BJ (cell line): Measurements from ENCODE around the gene TSPAN10. TPM values are rescaled to one million over a fixed set of nuclear protein-coding genes. Genes with fewer than 3 reads are reported as not detected.

Source experiments
- CTCF ChIA-PET: fragments of 350-600 bp; formaldehyde crosslinking; extraction: SDS; loops from one replicate; lab custom pipeline; 2021; ENCODE audit warnings: antibody characterized with exemption, inconsistent platforms; lab: Yijun Ruan, JAX
- POLR2A ChIA-PET: fragments of 300-600 bp; sonication (Branson Sonifier 250); formaldehyde crosslinking; extraction: SDS; loops from one replicate; lab custom pipeline; 2021; ENCODE audit warnings: antibody characterized with exemption; lab: Charles Lee
- DNase-seq: peaks from one replicate; pipeline ENCODE4 v3.0.0-alpha.2; 2011; ENCODE audit warnings: low read depth
- H3K27me3 ChIP-seq: 2 replicates; pipeline ENCODE4 v1.6.0; 2011; ENCODE audit warnings: low read length; ENCODE audit not compliant: control insufficient read depth, insufficient read depth
- H3K36me3 ChIP-seq: 2 replicates; pipeline ENCODE4 v1.5.1; 2011; ENCODE audit warnings: low read length; ENCODE audit not compliant: control insufficient read depth, insufficient read depth
- H3K4me3 ChIP-seq: 2 replicates; pipeline ENCODE4 v1.5.1; 2011; ENCODE audit warnings: low read depth, mild to moderate bottlenecking, control low read depth, low read length
- CTCF ChIP-seq: IDR thresholded peaks from 2 replicates; pipeline ENCODE4 v1.5.1; 2011; ENCODE audit warnings: low read depth, mild to moderate bottlenecking, control low read depth, inconsistent platforms, low read length, moderate library complexity; ENCODE audit not compliant: insufficient read depth
- polyA plus RNA-seq: library from polyadenylated mRNA; depleted of rRNA; stranded (reverse); fragments of >200 nt; gene quantifications from 2 replicates; pipeline ENCODE4 v1.2.3, GENCODE V29; 2011

TSPAN10 gene
- polyA plus RNA-seq, 1 experiment = 3.0 TPM

GRCh38 chr17:81693509-81694210, 56.7 kb downstream of the TSPAN10 start:
- Histone ChIP-seq H3K27me3 (no peaks in the 10 kb centered on the region), H3K36me3 (peaks cover 68% of the 10 kb centered on the region), H3K4me3 (no peak overlapping the region)
- DNase-seq = no peak
- ChIA-PET POLR2A (no interaction called here), CTCF (interaction anchor here (1.4 kb wide), 1 partner anchor 10 kb away, joined by 3 read pairs; the partner anchor contains the start of genes ARL16 and HGS)
- no peak for TF ChIP-seq CTCF

- H3K27me3 ChIP-seq = no peaks in the 10 kb centered on the region
- peaks cover 56% of the 10 kb centered on the region for H3K36me3 ChIP-seq
- ChIA-PET POLR2A (no interaction called here), CTCF (interaction anchor here (1.4 kb wide), 1 partner anchor 11 kb away, joined by 3 read pairs; the partner anchor contains the start of genes ARL16 and HGS)
- H3K4me3 ChIP-seq = no peak overlapping the region
- DNase-seq = no peak
- no peak for TF ChIP-seq CTCF
Observed at GRCh38 chr17:81694810-81695209, 57.8 kb downstream of the TSPAN10 start.

- ChIA-PET POLR2A (no interaction called here), CTCF (no interaction called here)
- H3K4me3 ChIP-seq = no peak overlapping the region
- no peaks in the 10 kb centered on the region for H3K27me3 ChIP-seq
- peaks cover 54% of the 10 kb centered on the region for H3K36me3 ChIP-seq
- no peak for DNase-seq
- TF ChIP-seq CTCF = no peak
Observed at GRCh38 chr17:81695211-81695610, 58.2 kb downstream of the TSPAN10 start.

GRCh38 chr17:81695801-81696200, 58.8 kb downstream of the TSPAN10 start:
- peaks cover 51% of the 10 kb centered on the region for H3K36me3 ChIP-seq
- no peak overlapping the region for H3K4me3 ChIP-seq
- ChIA-PET POLR2A (no interaction called here), CTCF (interaction anchor here (0.7 kb wide), 1 partner anchor 16 kb away, joined by 3 read pairs; no protein-coding TSS in a partner anchor)
- no peaks in the 10 kb centered on the region for H3K27me3 ChIP-seq
- TF ChIP-seq CTCF = no peak
- DNase-seq = no peak

GRCh38 chr17:81696218-81696941, 59.4 kb downstream of the TSPAN10 start:
- H3K36me3 ChIP-seq = peaks cover 53% of the 10 kb centered on the region
- POLR2A ChIA-PET = no interaction called here
- H3K4me3 ChIP-seq = no peak overlapping the region
- DNase-seq = no peak
- CTCF ChIA-PET = interaction anchor here (0.7 kb wide), 1 partner anchor 15 kb away, joined by 3 read pairs; no protein-coding TSS in a partner anchor
- no peak for TF ChIP-seq CTCF
- H3K27me3 ChIP-seq = no peaks in the 10 kb centered on the region
